Common myeloid progenitor, CD34-positive (primary cell): Measurements from ENCODE around the gene ILK.

Source experiments
- CTCF ChIA-PET: fragments of 350-600 bp; sonication (Branson Sonifier 250); formaldehyde crosslinking; loops from one replicate; lab custom pipeline; 2021; ENCODE audit warnings: antibody characterized with exemption; lab: Charles Lee
- POLR2A ChIA-PET: fragments of 350-600 bp; sonication (Branson Sonifier 250); formaldehyde crosslinking; loops from one replicate; lab custom pipeline; 2021; ENCODE audit warnings: antibody characterized with exemption; lab: Charles Lee
- DNase-seq, 3 donors: peaks; one replicate each; pipeline versions ENCODE4 v3.0.0 to v3.0.0-alpha.2; 2013
- H3K27ac ChIP-seq, 2 experiments: 1 replicate in 1 of 2; 2 replicates in 1 of 2; pipeline ENCODE4 v1.7.0; 2013; ENCODE audit warnings: inconsistent platforms in 2 of 2, low read length in 2 of 2, mild to moderate bottlenecking in 2 of 2, low read depth in 1 of 2, moderate library complexity in 1 of 2; ENCODE audit not compliant: severe bottlenecking in 2 of 2, insufficient read depth in 1 of 2, poor library complexity in 1 of 2
- H3K27me3 ChIP-seq, 5 experiments: replicated peaks in 2 of 5; 1 replicate in 3 of 5; 2 replicates in 2 of 5; pipeline versions ENCODE4 v1.6.1 to v1.7.0; 2013; ENCODE audit warnings: low read length in 4 of 5, mild to moderate bottlenecking in 2 of 5, moderate library complexity in 2 of 5, inconsistent platforms in 1 of 5; ENCODE audit not compliant: insufficient read depth in 5 of 5, control insufficient read depth in 4 of 5
- H3K36me3 ChIP-seq, 4 experiments: 1 replicate in 2 of 4; 2 replicates in 2 of 4; pipeline versions ENCODE4 v1.6.1 to v1.7.0; 2013; ENCODE audit warnings: low read length in 3 of 4, control low read depth in 1 of 4, mild to moderate bottlenecking in 1 of 4; ENCODE audit not compliant: control insufficient read depth in 4 of 4, insufficient read depth in 4 of 4
- H3K4me1 ChIP-seq, 4 experiments: 1 replicate in 3 of 4; 2 replicates in 1 of 4; pipeline versions ENCODE4 v1.6.1 to v1.7.1; 2013; ENCODE audit warnings: low read length in 3 of 4, mild to moderate bottlenecking in 3 of 4, control low read depth in 1 of 4, inconsistent platforms in 1 of 4, moderate library complexity in 1 of 4; ENCODE audit not compliant: control insufficient read depth in 4 of 4, insufficient read depth in 4 of 4; ENCODE audit errors: control extremely low read depth in 1 of 4
- H3K4me3 ChIP-seq, 7 experiments: 1 replicate in 4 of 7; 2 replicates in 3 of 7; pipeline versions ENCODE4 v1.5.1 to v1.7.0; 2013; ENCODE audit warnings: mild to moderate bottlenecking in 7 of 7, low read length in 6 of 7, moderate library complexity in 6 of 7, inconsistent platforms in 2 of 7, low read depth in 2 of 7, control low read depth in 1 of 7; ENCODE audit not compliant: insufficient read depth in 4 of 7, control insufficient read depth in 1 of 7; ENCODE audit errors: extremely low read depth in 1 of 7
- H3K9me3 ChIP-seq, 5 experiments: 1 replicate in 4 of 5; 2 replicates in 1 of 5; pipeline versions ENCODE4 v1.6.1 to v1.7.1; 2013; ENCODE audit warnings: low read length in 4 of 5, mild to moderate bottlenecking in 2 of 5, inconsistent platforms in 1 of 5, low read depth in 1 of 5, moderate library complexity in 1 of 5; ENCODE audit not compliant: control insufficient read depth in 4 of 5, insufficient read depth in 2 of 5; ENCODE audit errors: control extremely low read depth in 1 of 5
- WGBS: methylation state at CpG from one replicate; pipeline ENCODE4 v1.1.5; 2013; ENCODE audit not compliant: insufficient coverage; 5-methylcytosine and 5-hydroxymethylcytosine counted together

Gene ILK

GRCh38 chr11:6561288-6561687 lies 42.3 kb upstream of the ILK start:
- WGBS = 88% methylated on average over 3 of the region's 3 CpGs
- H3K4me1 ChIP-seq = no peaks in the 10 kb centered on the region
- no peak overlapping the region for H3K27ac ChIP-seq
- CTCF ChIA-PET = interaction anchor here (1.3 kb wide), 1 partner anchor 55 kb away, joined by 3 read pairs; no protein-coding TSS in a partner anchor
- H3K4me3 ChIP-seq = no peak overlapping the region
- no peaks in the 10 kb centered on the region for H3K9me3 ChIP-seq
- H3K36me3 ChIP-seq = peaks cover 0 to 4% (median 0%) of the 10 kb centered on the region in 4 experiments
- no peak for DNase-seq
- no peaks in the 10 kb centered on the region for H3K27me3 ChIP-seq
- POLR2A ChIA-PET = no interaction called here

- Histone ChIP-seq H3K4me3 (no peak overlapping the region), H3K4me1 (peaks cover 0 to 1% (median 0%) of the 10 kb centered on the region in 4 experiments), H3K27ac (no peak overlapping the region), H3K36me3 (peaks cover 0 to 4% (median 2%) of the 10 kb centered on the region in 4 experiments), H3K9me3 (no peaks in the 10 kb centered on the region), H3K27me3 (no peaks in the 10 kb centered on the region)
- ChIA-PET CTCF (interaction anchor here (0.8 to 1.6 kb wide), 4 partner anchors 10 to 164 kb away, joined by 3 to 5 read pairs (median 4); no protein-coding TSS in a partner anchor), POLR2A (interaction anchor here (0.6 kb wide), 1 partner anchor 9 kb away, joined by 3 read pairs; no protein-coding TSS in a partner anchor)
- DNase-seq = no peak
- 100% methylated on average over 4 of the region's 4 CpGs for WGBS
Measured at GRCh38 chr11:6563121-6563619, 40.4 kb upstream of the ILK start.

GRCh38 chr11:6563667-6564066 lies 39.9 kb upstream of the ILK start:
- POLR2A ChIA-PET = no interaction called here
- H3K4me1 ChIP-seq = peaks cover 0 to 6% (median 4%) of the 10 kb centered on the region in 4 experiments
- H3K36me3 ChIP-seq = peaks cover 0 to 4% (median 2%) of the 10 kb centered on the region in 4 experiments
- 98% methylated on average over 9 of the region's 10 CpGs for WGBS
- H3K4me3 ChIP-seq = no peak overlapping the region
- DNase-seq = no peak
- no peak overlapping the region for H3K27ac ChIP-seq
- H3K27me3 ChIP-seq = no peaks in the 10 kb centered on the region
- CTCF ChIA-PET = interaction anchor here (0.8 to 1.6 kb wide), 5 partner anchors 11 to 163 kb away, joined by 3 to 5 read pairs (median 4); no protein-coding TSS in a partner anchor
- H3K9me3 ChIP-seq = no peaks in the 10 kb centered on the region

GRCh38 chr11:6565325-6565724 lies 38.2 kb upstream of the ILK start:
- peaks cover 0 to 12% (median 8%) of the 10 kb centered on the region in 4 experiments for H3K4me1 ChIP-seq
- ChIA-PET CTCF (interaction anchor here (0.6 kb wide), 1 partner anchor 9 kb away, joined by 3 read pairs; no protein-coding TSS in a partner anchor), POLR2A (no interaction called here)
- no peaks in the 10 kb centered on the region for H3K27me3 ChIP-seq
- 86% methylated on average over 1 of the region's 2 CpGs for WGBS
- peaks cover 0 to 4% (median 2%) of the 10 kb centered on the region in 4 experiments for H3K36me3 ChIP-seq
- H3K27ac ChIP-seq = no peak overlapping the region
- DNase-seq = no peak
- H3K4me3 ChIP-seq = no peak overlapping the region
- no peaks in the 10 kb centered on the region for H3K9me3 ChIP-seq

- ChIA-PET POLR2A (no interaction called here), CTCF (interaction anchor here (0.6 kb wide), 1 partner anchor 8 kb away, joined by 3 read pairs; no protein-coding TSS in a partner anchor)
- Histone ChIP-seq H3K4me3 (no peak overlapping the region), H3K27me3 (peaks cover 0 to 5% (median 0%) of the 10 kb centered on the region in 5 experiments), H3K4me1 (peaks cover 0 to 17% (median 8%) of the 10 kb centered on the region in 4 experiments), H3K36me3 (peaks cover 0 to 7% (median 2%) of the 10 kb centered on the region in 4 experiments), H3K27ac (no peak overlapping the region), H3K9me3 (no peaks in the 10 kb centered on the region)
- WGBS = 97% methylated on average over 5 of the region's 5 CpGs
- DNase-seq = no peak
Measured at GRCh38 chr11:6565988-6566703, 37.4 kb upstream of the ILK start.

- Histone ChIP-seq H3K27me3 (peaks cover 0 to 8% (median 0%) of the 10 kb centered on the region in 5 experiments), H3K4me1 (peaks cover 0 to 17% (median 8%) of the 10 kb centered on the region in 4 experiments), H3K9me3 (no peaks in the 10 kb centered on the region), H3K4me3 (no peak overlapping the region), H3K36me3 (peaks cover 0 to 13% (median 2%) of the 10 kb centered on the region in 4 experiments), H3K27ac (no peak overlapping the region)
- POLR2A ChIA-PET = no interaction called here
- no peak for DNase-seq
- CTCF ChIA-PET = no interaction called here
- 90% methylated on average over 13 of the region's 13 CpGs for WGBS
Measured at GRCh38 chr11:6566704-6567370, 36.7 kb upstream of the ILK start.
